Fibroblast of lung (primary cell): ENCODE data around the gene ASH1L. TPM values are rescaled to one million over a fixed set of nuclear protein-coding genes. Genes with fewer than 3 reads are reported as not detected.

ENCODE experiments used
- DNase-seq, 2 donors: peaks; one replicate each; pipeline versions ENCODE4 v3.0.0 to v3.0.0-alpha.2; 2010; ENCODE audit warnings: low read depth in 2 of 2
- H2AFZ ChIP-seq: 2 replicates; pipeline ENCODE4 v1.5.1; 2012; ENCODE audit warnings: low read length, control low read depth, inconsistent platforms
- H3K27ac ChIP-seq: 2 replicates; pipeline ENCODE4 v1.5.1; 2011; ENCODE audit warnings: low read length, control low read depth; ENCODE audit not compliant: insufficient read depth
- H3K27me3 ChIP-seq: 2 replicates; pipeline ENCODE4 v1.5.1; 2011; ENCODE audit warnings: mild to moderate bottlenecking, low read length; ENCODE audit not compliant: control insufficient read depth, insufficient read depth
- H3K36me3 ChIP-seq: 2 replicates; pipeline ENCODE4 v1.5.1; 2011; ENCODE audit warnings: low read length; ENCODE audit not compliant: control insufficient read depth, insufficient read depth
- H3K4me1 ChIP-seq: 2 replicates; pipeline ENCODE4 v1.5.1; 2011; ENCODE audit warnings: low read length; ENCODE audit not compliant: control insufficient read depth, insufficient read depth; ENCODE audit errors: extremely low read depth
- H3K4me2 ChIP-seq: 2 replicates; pipeline ENCODE4 v1.5.1; 2011; ENCODE audit warnings: low read length, control low read depth; ENCODE audit not compliant: insufficient read depth; ENCODE audit errors: extremely low read depth
- H3K4me3 ChIP-seq, 4 experiments: fragments of 200-600 bp in 1 of 4; sonication (generic) in 1 of 4; replicated peaks in 1 of 4; 2 replicates each; pipeline ENCODE4 v1.5.1; 2011 to 2016; ENCODE audit warnings: low read length in 4 of 4, low read depth in 3 of 4, mild to moderate bottlenecking in 3 of 4, control low read depth in 2 of 4, inconsistent platforms in 1 of 4, mixed read lengths in 1 of 4; ENCODE audit not compliant: insufficient read depth in 1 of 4; ENCODE audit errors: control extremely low read depth in 1 of 4
- H3K79me2 ChIP-seq: 2 replicates; pipeline ENCODE4 v1.5.1; 2012; ENCODE audit warnings: mild to moderate bottlenecking, low read length, inconsistent platforms; ENCODE audit not compliant: control insufficient read depth, insufficient read depth
- H3K9ac ChIP-seq: 2 replicates; pipeline ENCODE4 v1.5.1; 2011; ENCODE audit warnings: mild to moderate bottlenecking, low read length, control low read depth; ENCODE audit not compliant: insufficient read depth
- H3K9me3 ChIP-seq: 2 replicates; pipeline ENCODE4 v1.5.1; 2012; ENCODE audit warnings: low read depth, low read length; ENCODE audit not compliant: control insufficient read depth, insufficient read depth
- H4K20me1 ChIP-seq: 2 replicates; pipeline ENCODE4 v1.5.1; 2011; ENCODE audit warnings: low read length; ENCODE audit not compliant: control insufficient read depth, insufficient read depth; ENCODE audit errors: extremely low read depth
- EZH2 ChIP-seq: IDR thresholded peaks from 2 replicates; pipeline ENCODE4 v1.5.1; 2012; ENCODE audit warnings: low read length, control low read depth, mild to moderate bottlenecking; ENCODE audit errors: missing control alignments
- polyA plus RNA-seq, 2 donors: library from polyadenylated mRNA; depleted of rRNA in 1 of 2; stranded (reverse) in 1 of 2; unstranded in 1 of 2; fragments of >200 nt; gene quantifications; 2 replicates each; pipeline ENCODE4 v1.2.1, GENCODE V29; 2011 to 2012; ENCODE audit warnings: missing spikeins in 1 of 2
- total RNA-seq: library from RNA; depleted of rRNA; stranded (reverse); fragments of >200 nt; gene quantifications from 2 replicates; pipeline ENCODE4 v1.2.1, GENCODE V29; 2014
- TF ChIP-seq, protein P1 (sequence below), 2 donors: IDR thresholded peaks in 1 of 2; conservative IDR thresholded peaks in 1 of 2; 1 replicate in 1 of 2; 2 replicates in 1 of 2; pipeline ENCODE4 v1.5.1; 2011 to 2012; ENCODE audit warnings: low read length in 2 of 2, control low read depth in 1 of 2, inconsistent platforms in 1 of 2, low read depth in 1 of 2, mild to moderate bottlenecking in 1 of 2

The ASH1L gene
- total and polyA plus RNA-seq, 2 donors (not counting 1 experiment from before 2014, with no cell fraction given) = 19.4 to 35.7 TPM

- no peak overlapping the region for H3K27ac ChIP-seq
- H2AFZ ChIP-seq = no peak overlapping the region
- H3K4me3 ChIP-seq = no peak overlapping the region
- TF ChIP-seq, protein P1, sequence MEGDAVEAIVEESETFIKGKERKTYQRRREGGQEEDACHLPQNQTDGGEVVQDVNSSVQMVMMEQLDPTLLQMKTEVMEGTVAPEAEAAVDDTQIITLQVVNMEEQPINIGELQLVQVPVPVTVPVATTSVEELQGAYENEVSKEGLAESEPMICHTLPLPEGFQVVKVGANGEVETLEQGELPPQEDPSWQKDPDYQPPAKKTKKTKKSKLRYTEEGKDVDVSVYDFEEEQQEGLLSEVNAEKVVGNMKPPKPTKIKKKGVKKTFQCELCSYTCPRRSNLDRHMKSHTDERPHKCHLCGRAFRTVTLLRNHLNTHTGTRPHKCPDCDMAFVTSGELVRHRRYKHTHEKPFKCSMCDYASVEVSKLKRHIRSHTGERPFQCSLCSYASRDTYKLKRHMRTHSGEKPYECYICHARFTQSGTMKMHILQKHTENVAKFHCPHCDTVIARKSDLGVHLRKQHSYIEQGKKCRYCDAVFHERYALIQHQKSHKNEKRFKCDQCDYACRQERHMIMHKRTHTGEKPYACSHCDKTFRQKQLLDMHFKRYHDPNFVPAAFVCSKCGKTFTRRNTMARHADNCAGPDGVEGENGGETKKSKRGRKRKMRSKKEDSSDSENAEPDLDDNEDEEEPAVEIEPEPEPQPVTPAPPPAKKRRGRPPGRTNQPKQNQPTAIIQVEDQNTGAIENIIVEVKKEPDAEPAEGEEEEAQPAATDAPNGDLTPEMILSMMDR (conservative IDR thresholded peaks at IDR 0.05 in 1 of 2, IDR thresholded peaks at IDR 0.05 in 1 of 2; ENCODE audit: low read depth in 1 of 2, low read length in 2 of 2) = no peak
- no peak for TF ChIP-seq EZH2
- no peak overlapping the region for H3K4me2 ChIP-seq
- no peak overlapping the region for H3K9ac ChIP-seq
- H3K27me3 ChIP-seq = peaks cover 24% of the 10 kb centered on the region
- H3K9me3 ChIP-seq = no peaks in the 10 kb centered on the region
- no peaks in the 10 kb centered on the region for H3K4me1 ChIP-seq
- H3K79me2 ChIP-seq = no peaks in the 10 kb centered on the region
- no peaks in the 10 kb centered on the region for H3K36me3 ChIP-seq
- no peaks in the 10 kb centered on the region for H4K20me1 ChIP-seq
- DNase-seq = no peak
These were observed 262.6 kb downstream of the ASH1L start for GRCh38 chr1:155300024-155300423.

- H3K9me3 ChIP-seq = no peaks in the 10 kb centered on the region
- peaks cover 42% of the 10 kb centered on the region for H3K27me3 ChIP-seq
- TF ChIP-seq, protein P1 (conservative IDR thresholded peaks at IDR 0.05 in 1 of 2, IDR thresholded peaks at IDR 0.05 in 1 of 2; ENCODE audit: low read depth in 1 of 2, low read length in 2 of 2) = no peak
- TF ChIP-seq EZH2 = no peak
These were observed 265.2 kb downstream of the ASH1L start for GRCh38 chr1:155297384-155297783.

GRCh38 chr1:155296661-155297060 lies 265.9 kb downstream of the ASH1L start:
- H3K4me1 ChIP-seq = no peaks in the 10 kb centered on the region
- H4K20me1 ChIP-seq = no peaks in the 10 kb centered on the region
- no peaks in the 10 kb centered on the region for H3K79me2 ChIP-seq
- H3K27ac ChIP-seq = no peak overlapping the region
- no peak overlapping the region for H2AFZ ChIP-seq
- no peak for DNase-seq
- H3K9me3 ChIP-seq = no peaks in the 10 kb centered on the region
- H3K9ac ChIP-seq = no peak overlapping the region
- H3K4me2 ChIP-seq = no peak overlapping the region
- no peak overlapping the region for H3K4me3 ChIP-seq
- no peaks in the 10 kb centered on the region for H3K36me3 ChIP-seq
- H3K27me3 ChIP-seq = peaks cover 42% of the 10 kb centered on the region
- TF ChIP-seq, protein P1 (conservative IDR thresholded peaks at IDR 0.05 in 1 of 2, IDR thresholded peaks at IDR 0.05 in 1 of 2; ENCODE audit: low read depth in 1 of 2, low read length in 2 of 2) = no peak
- TF ChIP-seq EZH2 = no peak

More at GRCh38 chr1:155297384-155297783, 265.2 kb downstream of the ASH1L start:
- Histone ChIP-seq H3K36me3 (no peaks in the 10 kb centered on the region), H2AFZ (no peak overlapping the region), H3K79me2 (no peaks in the 10 kb centered on the region), H4K20me1 (no peaks in the 10 kb centered on the region), H3K27ac (no peak overlapping the region), H3K4me3 (no peak overlapping the region), H3K4me1 (no peaks in the 10 kb centered on the region), H3K4me2 (no peak overlapping the region), H3K9ac (no peak overlapping the region)
- no peak for DNase-seq
